Muscle of leg (tissue), 11 donors: ENCODE measurements around the gene TNS1. TPM values are rescaled to one million over a fixed set of nuclear protein-coding genes. Genes with fewer than 3 reads are reported as not detected.
A peak's percentile ranks its signal among the peaks of the same experiment; 100 is the strongest.

ENCODE experiments used
- DNase-seq: peaks from one replicate; pipeline ENCODE4 v3.0.0; 2013
- H3K27ac ChIP-seq: one replicate; pipeline ENCODE4 v1.5.1; 2013; ENCODE audit warnings: mild to moderate bottlenecking, low read length, control low read depth
- H3K27me3 ChIP-seq: one replicate; pipeline ENCODE4 v1.6.1; 2013; ENCODE audit warnings: low read length; ENCODE audit not compliant: control insufficient read depth, insufficient read depth
- H3K36me3 ChIP-seq: one replicate; pipeline ENCODE4 v1.6.1; 2013; ENCODE audit warnings: low read length; ENCODE audit not compliant: control insufficient read depth, insufficient read depth
- H3K4me1 ChIP-seq: one replicate; pipeline ENCODE4 v1.6.1; 2013; ENCODE audit warnings: low read length; ENCODE audit not compliant: control insufficient read depth, insufficient read depth
- H3K4me3 ChIP-seq: one replicate; pipeline ENCODE4 v1.5.1; 2013; ENCODE audit warnings: low read length, control low read depth
- H3K9me3 ChIP-seq: replicated peaks from 2 replicates; pipeline ENCODE4 v1.6.1; 2013; ENCODE audit warnings: low read depth, low read length; ENCODE audit not compliant: control insufficient read depth
- WGBS: methylation state at CpG from one replicate; pipeline ENCODE4 v1.1.5; 2013; ENCODE audit warnings: missing lambda C conversion rate; ENCODE audit not compliant: insufficient coverage; 5-methylcytosine and 5-hydroxymethylcytosine counted together
- polyA plus RNA-seq, 8 donors: library from polyadenylated mRNA; unstranded; fragments of 120-200 nt; gene quantifications; one replicate each; pipeline versions ENCODE4 v1.2.1 to v1.2.3, GENCODE V29; 2013; ENCODE audit warnings: inconsistent platforms in 1 of 8, low replicate concordance in 1 of 8; ENCODE audit not compliant: insufficient read length in 8 of 8, insufficient read depth in 1 of 8
- total RNA-seq: library from RNA; stranded (reverse); fragments of 120-200 nt; gene quantifications from one replicate; pipeline ENCODE4 v1.2.4, GENCODE V29; 2013

Gene TNS1
- total and polyA plus RNA-seq, 9 donors, result 68.1 to 129 (median 114) TPM

- no peak for DNase-seq
- 85% methylated on average over 7 of the region's 7 CpGs for WGBS
Measured at GRCh38 chr2:217900780-217901360, 101.9 kb downstream of the TNS1 start.

GRCh38 chr2:217900010-217900779 is 102.6 kb downstream of the TNS1 start:
- H3K27ac ChIP-seq, result no peak overlapping the region
- no peak overlapping the region for H3K4me3 ChIP-seq
- H3K9me3 ChIP-seq, result no peaks in the 10 kb centered on the region
- DNase-seq, result no peak
- no peaks in the 10 kb centered on the region for H3K27me3 ChIP-seq
- 71% methylated on average over 10 of the region's 16 CpGs for WGBS
- peaks cover 63% of the 10 kb centered on the region for H3K36me3 ChIP-seq
- peaks cover 72% of the 10 kb centered on the region for H3K4me1 ChIP-seq

More at GRCh38 chr2:217900780-217901360, 101.9 kb downstream of the TNS1 start:
- Histone ChIP-seq H3K4me1 (peaks cover 78% of the 10 kb centered on the region), H3K27me3 (no peaks in the 10 kb centered on the region), H3K36me3 (peaks cover 59% of the 10 kb centered on the region), H3K27ac (no peak overlapping the region), H3K4me3 (no peak overlapping the region), H3K9me3 (no peaks in the 10 kb centered on the region)

GRCh38 chr2:217899231-217900009 is 103.4 kb downstream of the TNS1 start:
- Histone ChIP-seq H3K36me3 (peaks cover 68% of the 10 kb centered on the region), H3K4me1 (peaks cover 64% of the 10 kb centered on the region), H3K4me3 (no peak overlapping the region), H3K27me3 (no peaks in the 10 kb centered on the region), H3K27ac (no peak overlapping the region), H3K9me3 (no peaks in the 10 kb centered on the region)
- 37% methylated on average over 6 of the region's 11 CpGs for WGBS
- no peak for DNase-seq

- H3K4me3 ChIP-seq, result no peak overlapping the region
- 74% methylated on average over 14 of the region's 23 CpGs for WGBS
- no peak for DNase-seq
- H3K4me1 ChIP-seq, result peaks cover 51% of the 10 kb centered on the region
- peaks cover 74% of the 10 kb centered on the region for H3K36me3 ChIP-seq
- no peaks in the 10 kb centered on the region for H3K27me3 ChIP-seq
- H3K27ac ChIP-seq, result no peak overlapping the region
- H3K9me3 ChIP-seq, result no peaks in the 10 kb centered on the region
Measured at GRCh38 chr2:217897816-217898806, 104.7 kb downstream of the TNS1 start.

GRCh38 chr2:217897091-217897715 is 105.6 kb downstream of the TNS1 start:
- WGBS, result 78% methylated on average over 7 of the region's 9 CpGs
- peaks cover 83% of the 10 kb centered on the region for H3K36me3 ChIP-seq
- no peaks in the 10 kb centered on the region for H3K27me3 ChIP-seq
- no peak overlapping the region for H3K4me3 ChIP-seq
- DNase-seq, result no peak
- H3K4me1 ChIP-seq, result peaks cover 42% of the 10 kb centered on the region
- no peaks in the 10 kb centered on the region for H3K9me3 ChIP-seq
- no peak overlapping the region for H3K27ac ChIP-seq

GRCh38 chr2:217895070-217895635 is 107.6 kb downstream of the TNS1 start:
- WGBS, result 92% methylated on average over 13 of the region's 19 CpGs
- H3K36me3 ChIP-seq, result peaks cover 94% of the 10 kb centered on the region
- H3K27ac ChIP-seq, result no peak overlapping the region
- H3K27me3 ChIP-seq, result no peaks in the 10 kb centered on the region
- no peak overlapping the region for H3K4me3 ChIP-seq
- H3K9me3 ChIP-seq, result no peaks in the 10 kb centered on the region
- no peak for DNase-seq
- peaks cover 22% of the 10 kb centered on the region for H3K4me1 ChIP-seq

GRCh38 chr2:217893440-217893839 is 109.4 kb downstream of the TNS1 start:
- WGBS, result 97% methylated on average over 6 of the region's 8 CpGs
- Histone ChIP-seq H3K9me3 (no peaks in the 10 kb centered on the region), H3K4me3 (no peak overlapping the region), H3K36me3 (peaks cover 96% of the 10 kb centered on the region), H3K27ac (no peak overlapping the region), H3K4me1 (peaks cover 13% of the 10 kb centered on the region), H3K27me3 (no peaks in the 10 kb centered on the region)
- no peak for DNase-seq

GRCh38 chr2:217892560-217892959 is 110.2 kb downstream of the TNS1 start:
- 33% methylated on average over 1 of the region's 8 CpGs for WGBS
- no peak overlapping the region for H3K27ac ChIP-seq
- H3K9me3 ChIP-seq, result no peaks in the 10 kb centered on the region
- H3K4me1 ChIP-seq, result peaks cover 6% of the 10 kb centered on the region
- H3K36me3 ChIP-seq, result peaks cover 96% of the 10 kb centered on the region
- no peak for DNase-seq
- no peaks in the 10 kb centered on the region for H3K27me3 ChIP-seq
- no peak overlapping the region for H3K4me3 ChIP-seq

- peaks cover 5% of the 10 kb centered on the region for H3K4me1 ChIP-seq
- H3K9me3 ChIP-seq, result no peaks in the 10 kb centered on the region
- no peaks in the 10 kb centered on the region for H3K27me3 ChIP-seq
- peaks cover 92% of the 10 kb centered on the region for H3K36me3 ChIP-seq
- no peak overlapping the region for H3K27ac ChIP-seq
- WGBS, result 63% methylated on average over 4 of the region's 4 CpGs
- peak; percentile 54 for DNase-seq
- no peak overlapping the region for H3K4me3 ChIP-seq
Measured at GRCh38 chr2:217890445-217890844, 112.3 kb downstream of the TNS1 start.
